Esophagus (tissue), 2 donors: ENCODE measurements around the gene DSC3. TPM values are rescaled to one million over a fixed set of nuclear protein-coding genes. Genes with fewer than 3 reads are reported as not detected.

Experiments used
- H3K27ac ChIP-seq, 2 donors: one replicate each; pipeline ENCODE4 v1.5.1; 2013; ENCODE audit warnings: low read depth in 2 of 2, mild to moderate bottlenecking in 2 of 2, inconsistent platforms in 1 of 2, low read length in 1 of 2, moderate library complexity in 1 of 2
- H3K27me3 ChIP-seq, 2 donors: one replicate each; pipeline ENCODE4 v1.6.1; 2013; ENCODE audit warnings: low read length in 2 of 2, control low read depth in 1 of 2, mild to moderate bottlenecking in 1 of 2; ENCODE audit not compliant: insufficient read depth in 2 of 2, control insufficient read depth in 1 of 2
- H3K36me3 ChIP-seq, 2 donors: one replicate each; pipeline ENCODE4 v1.6.1; 2013; ENCODE audit warnings: low read length in 1 of 2; ENCODE audit not compliant: control insufficient read depth in 2 of 2, insufficient read depth in 2 of 2
- H3K4me1 ChIP-seq, 2 donors: one replicate each; pipeline ENCODE4 v1.6.1; 2013; ENCODE audit warnings: low read length in 1 of 2; ENCODE audit not compliant: control insufficient read depth in 2 of 2, insufficient read depth in 2 of 2
- H3K4me3 ChIP-seq, 2 donors: one replicate each; pipeline ENCODE4 v1.5.1; 2013; ENCODE audit warnings: low read length in 2 of 2, mild to moderate bottlenecking in 2 of 2, low read depth in 1 of 2, moderate library complexity in 1 of 2
- H3K9me3 ChIP-seq, 2 donors: one replicate each; pipeline ENCODE4 v1.6.1; 2013; ENCODE audit warnings: mild to moderate bottlenecking in 2 of 2, low read depth in 1 of 2, low read length in 1 of 2, moderate library complexity in 1 of 2; ENCODE audit not compliant: control insufficient read depth in 2 of 2, insufficient read depth in 1 of 2
- WGBS, 2 donors: extraction: QIAGEN DNeasy Blood & Tissue Kit; methylation state at CpG; one replicate each; pipeline ENCODE4 v1.1.7; 2013; 5-methylcytosine and 5-hydroxymethylcytosine counted together
- polyA plus RNA-seq, 2 donors: library from polyadenylated mRNA; stranded (reverse); fragments of 200-250 nt; gene quantifications; one replicate each; pipeline ENCODE4 v1.2.3, GENCODE V29; 2013
- donor health status: healthy with polysubstance abuse.
- donor health status: Bipolar disorder and iron deficiency.

Gene DSC3
- polyA plus RNA-seq: 10 to 100 TPM; 41.7 to 70.9 TPM

DNA sequence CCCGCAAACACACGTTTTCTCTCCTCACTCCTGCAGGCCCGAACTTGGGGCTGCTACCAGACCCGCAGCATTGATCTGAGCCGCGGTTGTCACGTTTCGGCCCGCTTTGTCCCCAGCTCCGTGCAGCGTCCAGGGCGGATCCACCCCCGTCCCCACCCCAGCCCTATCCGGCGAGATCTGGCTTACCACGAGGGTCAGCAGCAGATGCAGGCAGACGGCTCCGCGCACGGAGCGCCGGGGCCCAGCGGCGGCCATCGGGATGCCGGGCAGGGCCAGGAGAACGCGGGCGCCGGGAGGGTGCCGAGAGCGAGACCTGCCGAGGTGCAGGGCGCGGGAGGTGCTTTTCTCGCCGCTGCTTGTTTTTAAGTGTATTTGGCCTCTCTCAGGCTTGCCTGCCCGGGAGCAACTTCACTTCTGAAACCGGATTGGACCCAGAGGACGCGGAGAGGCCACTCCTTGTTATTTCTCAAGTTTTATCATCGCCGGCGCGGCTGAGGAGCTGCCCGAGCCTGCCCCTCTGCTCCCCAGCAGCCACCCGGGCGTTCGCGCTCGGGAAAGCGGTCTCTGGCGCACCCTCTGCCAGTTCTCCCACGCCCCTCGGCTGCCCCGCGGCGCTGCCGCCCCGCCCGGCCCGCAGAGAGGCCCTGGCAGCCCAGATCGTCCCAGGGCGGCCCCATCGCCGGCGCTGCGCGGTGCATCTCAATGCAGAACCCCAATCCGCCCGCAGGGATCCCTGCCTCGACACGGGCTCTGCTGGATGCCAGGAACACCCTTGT, at the start of gene DSC3:
Gene DSC3, minus strand, starts transcription at position 337 of the 776 bp plus-strand sequence. Its CDS starts 82 bp downstream, at position 255.
- H3K36me3 ChIP-seq: no peaks in the 10 kb centered on the region
- peak within 1 kb of the TSS; percentile 78 to 88 for H3K4me3 ChIP-seq
- whole genome bisulfite sequencing, 2 donors: 2 to 4% methylated on average over 61 to 73 of the region's 73 CpGs
- no peaks in the 10 kb centered on the region for H3K9me3 ChIP-seq
- peak within 1 kb of the TSS; percentile 82 to 89 for H3K27ac ChIP-seq
- H3K4me1 ChIP-seq: peaks cover 0 to 3% of the 10 kb centered on the region in 2 donors
- no peaks in the 10 kb centered on the region for H3K27me3 ChIP-seq

- H3K9me3 ChIP-seq: no peaks in the 10 kb centered on the region
- H3K4me3 ChIP-seq: no peak overlapping the region
- H3K27ac ChIP-seq: no peak overlapping the region
- H3K4me1 ChIP-seq: peaks cover 0 to 3% of the 10 kb centered on the region in 2 donors
- H3K27me3 ChIP-seq: no peaks in the 10 kb centered on the region
- 77 to 82% methylated on average over 1 of the region's 1 CpG for WGBS, 2 donors
- H3K36me3 ChIP-seq: peaks cover 0 to 4% of the 10 kb centered on the region in 2 donors
Measured at GRCh38 chr18:31091350-31091749, 48.8 kb upstream of the DSC3 start.

GRCh38 chr18:31088532-31088931, 46.0 kb upstream of the DSC3 start:
- H3K9me3 ChIP-seq: no peaks in the 10 kb centered on the region
- H3K36me3 ChIP-seq: peaks cover 0 to 4% of the 10 kb centered on the region in 2 donors
- WGBS, 2 donors: 90 to 91% methylated on average over 3 of the region's 3 CpGs
- H3K4me1 ChIP-seq: no peaks in the 10 kb centered on the region
- no peaks in the 10 kb centered on the region for H3K27me3 ChIP-seq
- H3K27ac ChIP-seq: no peak overlapping the region
- H3K4me3 ChIP-seq: no peak overlapping the region

DNA sequence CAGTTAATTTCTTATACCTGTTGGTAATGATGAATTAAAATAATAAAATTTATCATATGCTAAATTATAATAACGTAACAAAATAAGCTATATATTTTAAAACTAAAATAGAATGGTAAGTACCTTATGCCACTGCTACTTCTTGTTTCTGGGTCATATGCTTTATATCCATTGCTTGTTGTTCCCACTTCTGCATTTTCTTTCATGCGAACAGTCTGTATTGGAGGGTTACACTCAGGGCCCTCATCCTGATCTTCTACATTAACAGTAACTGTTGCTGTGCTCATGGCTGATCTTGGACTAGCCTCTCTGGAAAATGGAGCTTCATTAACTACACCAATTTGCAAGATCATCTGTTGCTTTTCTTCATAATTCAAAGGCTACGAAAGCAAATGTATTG, 37.4 kb upstream of the DSC3 start:
- H3K4me3 ChIP-seq: no peak overlapping the region
- H3K27me3 ChIP-seq: no peaks in the 10 kb centered on the region
- H3K27ac ChIP-seq: no peak overlapping the region
- no peaks in the 10 kb centered on the region for H3K9me3 ChIP-seq
- 92 to 94% methylated on average over 3 of the region's 3 CpGs for WGBS, 2 donors
- peaks cover 0 to 5% of the 10 kb centered on the region in 2 donors for H3K36me3 ChIP-seq
- H3K4me1 ChIP-seq: no peaks in the 10 kb centered on the region

GRCh38 chr18:31077878-31078277, 35.3 kb upstream of the DSC3 start:
- H3K27ac ChIP-seq: no peak overlapping the region
- 27 to 40% methylated on average over 1 of the region's 1 CpG for WGBS, 2 donors
- H3K4me3 ChIP-seq: no peak overlapping the region
- no peaks in the 10 kb centered on the region for H3K27me3 ChIP-seq
- H3K4me1 ChIP-seq: no peaks in the 10 kb centered on the region
- H3K36me3 ChIP-seq: peaks cover 0 to 7% of the 10 kb centered on the region in 2 donors
- no peaks in the 10 kb centered on the region for H3K9me3 ChIP-seq

GRCh38 chr18:31072175-31072574, 29.6 kb upstream of the DSC3 start:
- peaks cover 0 to 6% of the 10 kb centered on the region in 2 donors for H3K36me3 ChIP-seq
- H3K27ac ChIP-seq: no peak overlapping the region
- H3K4me1 ChIP-seq: no peaks in the 10 kb centered on the region
- no peaks in the 10 kb centered on the region for H3K27me3 ChIP-seq
- H3K4me3 ChIP-seq: no peak overlapping the region
- WGBS, 2 donors: 80 to 85% methylated on average over 4 of the region's 4 CpGs
- no peaks in the 10 kb centered on the region for H3K9me3 ChIP-seq

- Histone ChIP-seq H3K36me3 (peaks cover 0 to 4% of the 10 kb centered on the region in 2 donors), H3K27me3 (no peaks in the 10 kb centered on the region), H3K4me3 (no peak overlapping the region), H3K27ac (no peak overlapping the region), H3K4me1 (no peaks in the 10 kb centered on the region), H3K9me3 (no peaks in the 10 kb centered on the region)
- 25 to 45% methylated on average over 3 of the region's 3 CpGs for WGBS, 2 donors
Measured at GRCh38 chr18:31070206-31070605, 27.7 kb upstream of the DSC3 start.

- no peaks in the 10 kb centered on the region for H3K9me3 ChIP-seq
- H3K27me3 ChIP-seq: no peaks in the 10 kb centered on the region
- WGBS, 2 donors: 92 to 97% methylated on average over 1 of the region's 1 CpG
- no peaks in the 10 kb centered on the region for H3K4me1 ChIP-seq
- no peak overlapping the region for H3K4me3 ChIP-seq
- H3K27ac ChIP-seq: no peak overlapping the region
- H3K36me3 ChIP-seq: peaks cover 0 to 2% of the 10 kb centered on the region in 2 donors
Measured at GRCh38 chr18:31066266-31066665, 23.7 kb upstream of the DSC3 start.

DNA sequence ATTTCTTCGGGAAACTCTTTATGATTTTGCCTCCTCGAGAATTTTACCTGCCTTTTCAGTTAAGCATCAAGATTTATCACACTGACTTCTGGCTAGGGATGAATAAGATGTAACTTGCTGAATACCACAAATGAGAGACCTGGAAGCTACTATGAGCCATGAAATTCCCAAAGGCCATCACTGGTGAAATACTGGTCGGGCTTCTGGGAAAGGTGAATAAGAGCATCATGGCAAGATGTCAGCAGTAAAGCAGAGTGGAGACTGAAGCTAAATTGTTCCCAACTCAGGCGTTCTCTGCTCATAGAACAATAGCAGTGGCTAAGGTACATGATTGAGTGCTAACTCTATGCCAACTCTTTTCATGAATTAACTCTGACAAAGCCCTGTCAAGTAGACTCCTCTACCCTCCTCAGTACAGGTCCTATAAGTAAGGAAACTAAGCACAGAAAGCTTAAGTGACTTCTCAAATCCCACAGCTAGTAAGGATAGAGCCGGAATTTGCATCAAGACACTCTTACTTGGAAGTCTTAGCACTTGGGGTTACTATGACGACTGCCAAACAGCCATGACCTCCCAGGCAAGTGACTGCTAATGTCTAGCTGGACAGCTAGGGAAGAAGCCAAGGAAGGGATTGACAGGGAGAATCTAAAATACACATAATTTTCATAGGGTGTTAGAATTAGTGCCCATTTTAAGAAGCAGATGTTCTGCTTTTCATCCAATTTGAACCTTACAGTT, 22.7 kb upstream of the DSC3 start:
- H3K4me1 ChIP-seq: no peaks in the 10 kb centered on the region
- H3K27me3 ChIP-seq: no peaks in the 10 kb centered on the region
- peak overlapping the region in 1 of 2 donors; percentile 18 for H3K27ac ChIP-seq
- H3K4me3 ChIP-seq: no peak overlapping the region
- peaks cover 0 to 2% of the 10 kb centered on the region in 2 donors for H3K36me3 ChIP-seq
- H3K9me3 ChIP-seq: no peaks in the 10 kb centered on the region
- 53 to 69% methylated on average over 6 of the region's 6 CpGs for WGBS, 2 donors
